GM19099 (cell line): ENCODE results near the gene PAK1.

Source experiments
- POLR2A ChIP-seq: IDR thresholded peaks from 3 replicates; pipeline ENCODE4 v1.6.1; 2011; ENCODE audit warnings: low read depth; ENCODE audit not compliant: insufficient read length; ENCODE audit errors: extremely low read depth

PAK1 gene

GRCh38 chr11:77501758-77502157 lies 27.9 kb upstream of the PAK1 start:
- TF ChIP-seq POLR2A, result no peak

DNA sequence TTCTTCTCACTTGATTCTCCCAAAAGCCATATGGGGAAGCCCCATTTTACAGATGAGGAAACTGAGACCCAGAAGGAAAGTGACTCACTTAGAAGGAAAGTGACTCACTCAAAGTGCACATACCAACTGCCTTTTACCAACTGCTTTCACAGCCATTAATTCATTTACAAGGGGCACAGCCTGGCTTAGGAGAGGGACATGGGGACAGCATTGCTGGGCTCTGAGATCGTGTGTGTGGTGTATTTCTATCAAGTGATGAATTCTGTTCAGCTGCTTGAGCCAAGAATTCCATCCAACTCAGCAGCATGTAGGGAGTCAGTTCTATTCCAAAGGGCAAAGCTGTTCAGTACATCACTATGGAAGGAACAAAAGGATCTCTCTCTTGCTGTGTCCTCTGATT lies 23.5 kb upstream of the PAK1 start:
- TF ChIP-seq POLR2A, result no peak

DNA sequence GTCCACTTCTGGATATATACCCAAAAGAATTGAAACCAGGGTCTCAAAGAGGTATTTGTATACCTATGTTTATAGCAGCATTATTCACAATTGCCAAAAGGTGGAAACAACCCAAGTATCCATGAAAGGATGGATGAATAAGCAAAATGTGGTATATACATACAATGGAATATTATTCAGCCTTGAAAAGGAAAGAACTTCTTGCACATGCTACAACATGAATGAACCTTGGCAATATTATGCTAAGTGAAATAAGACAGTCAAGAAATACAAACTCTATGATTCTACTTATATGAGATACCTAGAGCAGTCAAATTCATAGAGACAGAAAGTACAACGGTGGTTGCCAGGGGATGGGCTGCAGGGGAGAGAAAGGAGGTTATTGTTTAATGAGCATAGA lies 21.6 kb upstream of the PAK1 start:
- TF ChIP-seq POLR2A, result no peak

- TF ChIP-seq POLR2A, result no peak
Observed at GRCh38 chr11:77487790-77488189, 13.9 kb upstream of the PAK1 start.

DNA sequence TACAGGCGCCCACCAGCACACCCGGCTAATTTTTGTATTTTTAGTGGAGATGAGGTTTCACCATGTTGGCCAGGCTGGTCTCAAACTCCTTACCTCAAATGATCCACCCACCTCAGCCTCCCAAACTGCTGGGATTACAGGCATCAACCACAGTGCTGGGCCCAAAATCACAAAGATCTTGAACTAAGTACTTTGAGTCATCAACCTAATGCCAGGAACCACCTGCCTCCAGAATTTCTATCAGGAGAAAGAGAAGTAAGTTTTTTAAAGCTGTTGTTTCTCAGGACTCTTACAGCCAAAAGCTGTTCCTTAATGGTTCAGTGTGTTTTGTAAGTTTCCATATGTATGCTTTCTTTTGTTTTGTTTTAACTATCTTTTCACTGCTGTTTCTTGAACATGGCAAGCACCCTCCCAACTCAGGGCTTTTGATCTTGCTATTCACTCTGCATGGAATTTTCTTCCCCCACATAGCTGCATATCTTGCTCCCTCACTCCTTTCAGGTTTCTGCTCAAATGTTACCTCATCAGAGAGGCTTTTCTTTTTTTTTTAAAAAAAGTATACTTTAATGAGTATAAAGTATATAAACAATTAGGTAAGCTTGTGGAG lies 6.0 kb upstream of the PAK1 start:
- no peak for TF ChIP-seq POLR2A

- no peak for TF ChIP-seq POLR2A
Observed at GRCh38 chr11:77475206-77475605, 1.3 kb upstream of the PAK1 start.

DNA sequence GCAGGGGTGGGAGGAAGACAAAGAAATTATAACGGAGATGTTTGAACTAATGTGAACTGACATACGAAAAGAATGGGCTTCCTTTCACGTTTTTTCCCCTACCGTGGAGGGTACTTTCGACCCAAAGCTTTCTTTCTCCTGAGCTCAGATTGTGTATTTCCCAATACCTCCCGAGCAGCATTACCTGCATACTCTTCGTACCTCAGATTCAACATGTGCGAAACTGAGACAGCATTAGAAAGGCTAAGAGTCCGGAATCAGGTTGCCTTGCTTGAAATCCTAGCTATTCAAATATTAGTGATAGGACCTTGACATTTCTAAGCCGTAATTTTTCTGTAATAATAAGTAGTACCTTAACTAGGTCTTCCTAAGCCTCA lies 778 bp upstream of the PAK1 start:
- no peak for TF ChIP-seq POLR2A

GRCh38 chr11:77472991-77473800 lies 698 bp downstream of the PAK1 start:
- peak; percentile 50 for TF ChIP-seq POLR2A

DNA sequence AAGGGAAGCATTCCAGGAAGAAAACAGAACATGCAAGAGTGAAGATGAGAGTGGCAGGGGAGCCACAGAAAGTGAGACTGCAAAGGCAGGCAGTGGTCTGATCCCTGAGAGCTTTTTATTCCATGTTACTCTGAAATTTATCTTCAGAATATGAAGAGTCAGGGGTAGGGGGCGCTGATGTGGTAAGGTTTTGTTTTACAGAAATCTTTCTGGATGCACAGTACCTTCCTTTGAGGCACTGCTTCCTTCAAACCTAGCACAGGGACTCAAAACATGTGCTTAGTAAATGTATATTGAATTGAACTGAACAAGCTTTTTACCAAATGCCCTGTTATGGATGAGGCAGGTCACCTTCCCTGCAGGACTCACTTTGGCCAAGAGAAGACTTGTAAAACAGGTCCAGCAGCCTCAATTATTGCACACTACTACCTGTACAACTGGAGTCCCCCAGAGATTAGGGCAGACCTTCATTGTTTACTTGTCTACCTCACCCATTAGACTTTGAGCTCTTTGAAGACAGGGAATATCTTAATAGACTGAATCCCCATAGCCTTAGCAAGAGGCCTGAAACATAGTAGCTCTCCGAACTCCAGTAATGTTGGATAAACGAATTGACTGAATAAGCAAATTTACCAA lies 2.2 kb downstream of the PAK1 start:
- TF ChIP-seq POLR2A, result no peak

- TF ChIP-seq POLR2A, result no peak
Observed at GRCh38 chr11:77470971-77471370, 2.9 kb downstream of the PAK1 start.

GRCh38 chr11:77470504-77470903 lies 3.4 kb downstream of the PAK1 start:
- no peak for TF ChIP-seq POLR2A

GRCh38 chr11:77468527-77468926 lies 5.4 kb downstream of the PAK1 start:
- TF ChIP-seq POLR2A, result no peak

GRCh38 chr11:77467993-77468392 lies 5.9 kb downstream of the PAK1 start:
- TF ChIP-seq POLR2A, result no peak

DNA sequence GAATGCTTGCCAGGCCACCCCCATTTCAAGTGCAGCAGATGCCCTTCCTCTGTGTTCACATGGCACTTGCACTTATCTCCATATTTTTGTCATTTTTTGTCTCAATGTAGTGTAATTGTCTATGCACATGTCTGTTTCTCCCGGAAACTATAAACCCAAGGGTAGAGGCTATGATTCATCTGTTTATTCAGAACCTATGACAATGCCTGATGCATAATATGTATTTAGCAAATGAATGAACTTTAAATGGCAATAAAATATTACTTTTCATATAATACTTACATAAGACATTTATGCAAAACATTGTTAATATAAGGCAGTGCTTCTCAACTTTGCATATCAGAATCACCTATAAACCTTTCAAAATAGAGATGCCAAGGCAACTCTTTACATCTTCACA lies 6.7 kb downstream of the PAK1 start:
- TF ChIP-seq POLR2A, result no peak

- TF ChIP-seq POLR2A, result no peak
Observed at GRCh38 chr11:77457340-77457739, 16.6 kb downstream of the PAK1 start.

DNA sequence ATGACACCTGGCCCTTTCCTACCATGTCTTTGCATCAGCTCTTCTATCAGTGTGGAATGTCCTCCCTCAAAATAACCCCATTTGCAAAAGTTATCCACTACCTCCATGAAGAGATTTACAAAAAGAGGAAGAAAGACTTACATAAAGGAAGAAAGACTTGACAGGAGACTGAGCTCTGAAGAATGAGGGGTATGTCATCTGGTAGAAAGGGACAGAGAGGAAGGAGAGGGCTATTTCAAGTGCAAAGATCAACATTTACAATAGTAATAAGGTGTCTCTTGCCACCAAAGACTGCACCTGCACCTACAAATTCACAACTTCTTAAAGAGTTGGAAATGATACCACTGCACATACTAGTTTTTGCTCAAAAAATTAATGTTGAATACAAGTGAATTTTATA lies 18.2 kb downstream of the PAK1 start:
- no peak for TF ChIP-seq POLR2A
